GM12878 (cell line): Measurements from ENCODE around the gene SLAMF1.

Experiments used
- CHD1 ChIP-seq: IDR thresholded peaks from 2 replicates; pipeline ENCODE4 v1.6.1; 2012; ENCODE audit warnings: low read depth, low read length, improper control_type of control experiment
- CHD2 ChIP-seq: IDR thresholded peaks from 2 replicates; pipeline ENCODE4 v1.6.1; 2011; ENCODE audit warnings: low read depth, low read length, improper control_type of control experiment, borderline replicate concordance
- CTCF ChIP-seq, 3 experiments: IDR thresholded peaks in 2 of 3; conservative IDR thresholded peaks in 1 of 3; 2 replicates each; pipeline ENCODE4 v1.5.1; 2011; ENCODE audit warnings: low read depth in 3 of 3, low read length in 3 of 3, mild to moderate bottlenecking in 3 of 3, control low read depth in 2 of 3, moderate library complexity in 2 of 3, inconsistent platforms in 1 of 3, mixed read lengths in 1 of 3; ENCODE audit not compliant: control insufficient read depth in 2 of 3, insufficient read depth in 1 of 3; ENCODE audit errors: extremely low read depth in 1 of 3
- JUNB ChIP-seq: IDR thresholded peaks from 2 replicates; pipeline ENCODE4 v1.6.1; 2016; ENCODE audit warnings: antibody characterized with exemption, mild to moderate bottlenecking
- MYC ChIP-seq: IDR thresholded peaks from 2 replicates; pipeline ENCODE4 v1.6.1; 2011; ENCODE audit warnings: mild to moderate bottlenecking, low read length, moderate library complexity, inconsistent platforms; ENCODE audit not compliant: insufficient read depth, insufficient replicate concordance, insufficient read length, severe bottlenecking
- NFYB ChIP-seq: IDR thresholded peaks from 2 replicates; pipeline ENCODE4 v1.6.1; 2011; ENCODE audit warnings: low read depth, mild to moderate bottlenecking, low read length, improper control_type of control experiment, moderate library complexity; ENCODE audit not compliant: insufficient read depth
- NRF1 ChIP-seq: conservative IDR thresholded peaks from 2 replicates; pipeline ENCODE4 v1.6.1; 2011; ENCODE audit warnings: mild to moderate bottlenecking, low read depth, low read length, improper control_type of control experiment
- PML ChIP-seq: IDR thresholded peaks from 2 replicates; pipeline ENCODE4 v1.6.1; 2012; ENCODE audit warnings: low read length, inconsistent platforms
- POLR2A ChIP-seq: IDR thresholded peaks from 2 replicates; pipeline ENCODE4 v1.6.1; 2011; ENCODE audit warnings: low read depth, mild to moderate bottlenecking, low read length
- REST ChIP-seq: IDR thresholded peaks from 2 replicates; pipeline ENCODE4 v1.6.1; 2012; ENCODE audit warnings: mild to moderate bottlenecking, low read depth, low read length
- SMC3 ChIP-seq: IDR thresholded peaks from 2 replicates; pipeline ENCODE4 v1.6.1; 2011; ENCODE audit warnings: low read length, improper control_type of control experiment, borderline replicate concordance
- TCF3 ChIP-seq: IDR thresholded peaks from 2 replicates; pipeline ENCODE4 v1.6.1; 2012; ENCODE audit warnings: low read depth, mild to moderate bottlenecking, low read length, borderline replicate concordance; ENCODE audit not compliant: insufficient read depth
- TCF7 ChIP-seq: IDR thresholded peaks from 2 replicates; pipeline ENCODE4 v1.6.1; 2014; ENCODE audit warnings: antibody characterized with exemption, borderline replicate concordance

- no peak for TF ChIP-seq CTCF (IDR thresholded peaks at IDR 0.05 in 2 of 3, conservative IDR thresholded peaks at IDR 0.05 in 1 of 3; ENCODE audit: control insufficient read depth in 2 of 3, extremely low read depth in 1 of 3, insufficient read depth in 1 of 3, low read depth in 3 of 3, low read length in 3 of 3)
- TF ChIP-seq REST = no peak
- TF ChIP-seq MYC = no peak
- no peak for TF ChIP-seq POLR2A
- TF ChIP-seq TCF3 = no peak
- TF ChIP-seq CHD2 = no peak
- no peak for TF ChIP-seq CHD1
- no peak for TF ChIP-seq NRF1
- no peak for TF ChIP-seq PML
- no peak for TF ChIP-seq JUNB
- TF ChIP-seq SMC3 = no peak
- TF ChIP-seq TCF7 = no peak
- TF ChIP-seq NFYB = no peak
Observed at GRCh38 chr1:160679893-160680292, 33.0 kb upstream of the SLAMF1 start.
